Lung microvascular endothelial cell (primary cell): ENCODE data around the gene FRMD8. TPM values are rescaled to one million over a fixed set of nuclear protein-coding genes. Genes with fewer than 3 reads are reported as not detected.

Source experiments
- DNase-seq, 2 donors: peaks; one replicate each; pipeline versions ENCODE4 v3.0.0 to v3.0.0-alpha.2; 2010; ENCODE audit warnings: low read depth in 2 of 2
- total RNA-seq: library from RNA; depleted of rRNA; stranded (reverse); fragments of >200 nt; gene quantifications from 2 replicates; pipeline ENCODE4 v1.2.1, GENCODE V29; 2014

The FRMD8 gene
- total RNA-seq, 1 donor from 2014 or later, result 82.9 TPM

GRCh38 chr11:65425105-65425970, 38.9 kb downstream of the FRMD8 start:
- peak; percentile 52 to 72 for DNase-seq

- peak; percentile 66 to 78 for DNase-seq
Observed at GRCh38 chr11:65425971-65426838, 39.8 kb downstream of the FRMD8 start.

GRCh38 chr11:65426839-65427690, 40.6 kb downstream of the FRMD8 start:
- peak; percentile 59 to 66 for DNase-seq

GRCh38 chr11:65427691-65428577, 41.5 kb downstream of the FRMD8 start:
- peak; percentile 68 to 72 for DNase-seq

- DNase-seq, result peak in 1 of 2 donors; percentile 63
Observed at GRCh38 chr11:65428578-65429067, 42.2 kb downstream of the FRMD8 start.

GRCh38 chr11:65429068-65429681, 42.7 kb downstream of the FRMD8 start:
- DNase-seq, result peak; percentile 65 to 73

- DNase-seq, result peak; percentile 76 to 79
Observed at GRCh38 chr11:65429724-65430405, 43.4 kb downstream of the FRMD8 start.

- DNase-seq, result peak; percentile 53 to 57
Observed at GRCh38 chr11:65430406-65431217, 44.2 kb downstream of the FRMD8 start.

- peak in 1 of 2 donors; percentile 43 for DNase-seq
Observed at GRCh38 chr11:65431451-65432099, 45.1 kb downstream of the FRMD8 start.

- no peak for DNase-seq
Observed at GRCh38 chr11:65432100-65432650, 45.7 kb downstream of the FRMD8 start.

- peak; percentile 57 to 65 for DNase-seq
Observed at GRCh38 chr11:65432686-65433582, 46.5 kb downstream of the FRMD8 start.

GRCh38 chr11:65433657-65434056, 47.2 kb downstream of the FRMD8 start:
- no peak for DNase-seq

- no peak for DNase-seq
Observed at GRCh38 chr11:65434057-65434666, 47.7 kb downstream of the FRMD8 start.

GRCh38 chr11:65434667-65435410, 48.4 kb downstream of the FRMD8 start:
- peak in 1 of 2 donors; percentile 22 for DNase-seq

- DNase-seq, result peak in 1 of 2 donors; percentile 22
Observed at GRCh38 chr11:65435411-65435931, 49.0 kb downstream of the FRMD8 start.
